Measurements from ENCODE around the gene RELL2.

- TF ChIP-seq EZH2 (IDR thresholded peaks at IDR 0.05; ENCODE audit: insufficient read depth, poor library complexity, severe bottlenecking) (no peak), EZH2phosphoT487 (IDR thresholded peaks at IDR 0.05; ENCODE audit: insufficient read depth, low read depth) (no peak)
These were observed 8.5 kb upstream of the RELL2 start for GRCh38 chr5:141628175-141628788.

All from GM23248 (cell line).